Right ventricle myocardium inferior (tissue), 1 donor: ENCODE measurements around the gene ABHD12. TPM values are rescaled to one million over a fixed set of nuclear protein-coding genes. Genes with fewer than 3 reads are reported as not detected.
A peak's percentile ranks its signal among the peaks of the same experiment; 100 is the strongest.

Experiments
- ATAC-seq: fragments of 200-7000 bp; cut with Tn5 transposase; one replicate; pipeline ENCODE4 v1.9.1; 2020; ENCODE audit warnings: mild to moderate bottlenecking, moderate library complexity
- DNase-seq: peaks from one replicate; pipeline ENCODE4 v3.0.0; 2021; ENCODE audit errors: missing footprints
- intact Hi-C: fragments of 100-400 bp; cut with DNase I; formaldehyde crosslinking; loops from one replicate; pipeline ENCODE4 v1.11.0; 2022
- total RNA-seq: library from RNA; stranded (reverse); fragmentation: NEBNext Ultra II Directional; extraction: Animal tissue kit (Norgen Biotek cat#: 25700); gene quantifications from one replicate; pipeline ENCODE4 v1.2.1, GENCODE V29; 2021
- donor health status: DM: no; HTN: yes; CAD: no; lungs with severe emphysema.

The ABHD12 gene
- total RNA-seq, 1 donor from 2014 or later: 23.3 TPM

DNA sequence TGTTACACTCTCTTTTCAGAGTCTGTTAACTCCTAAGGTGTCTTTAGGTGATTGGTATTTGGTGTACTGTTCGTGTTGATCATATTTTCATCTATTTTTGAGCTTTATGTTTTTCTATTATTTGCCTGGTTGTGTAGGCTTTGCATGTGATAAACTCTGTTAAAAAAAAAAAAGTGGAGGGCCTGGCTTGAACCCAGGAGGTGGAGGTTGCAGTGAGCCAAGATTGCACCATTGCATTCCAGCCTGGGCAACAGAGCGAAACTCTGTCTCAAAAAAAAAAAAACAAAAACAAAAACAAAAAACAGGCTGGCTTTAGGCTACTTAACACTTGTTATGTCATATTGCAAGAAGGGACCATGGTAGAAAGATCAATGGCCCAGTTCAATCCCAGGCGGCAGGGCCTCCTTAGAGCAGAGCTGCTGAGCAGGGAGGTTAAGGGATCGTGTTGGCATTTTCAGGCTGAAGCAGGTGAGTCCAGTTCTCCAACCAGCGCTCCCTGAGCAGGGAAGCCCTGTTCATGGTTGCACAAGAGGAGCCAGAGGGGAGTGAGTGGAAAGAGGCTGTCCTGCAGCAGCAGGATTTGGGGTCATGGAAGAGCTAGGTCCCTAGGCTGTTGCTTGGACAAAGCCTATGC is 134.3 kb downstream of the ABHD12 start:
- intact Hi-C loops: loop anchor here (2.0 to 5.0 kb wide), 2 partner anchors 18 to 136 kb away; partner anchors contain the start of gene ABHD12
- ATAC-seq (no peak), DNase-seq (no peak)

DNA sequence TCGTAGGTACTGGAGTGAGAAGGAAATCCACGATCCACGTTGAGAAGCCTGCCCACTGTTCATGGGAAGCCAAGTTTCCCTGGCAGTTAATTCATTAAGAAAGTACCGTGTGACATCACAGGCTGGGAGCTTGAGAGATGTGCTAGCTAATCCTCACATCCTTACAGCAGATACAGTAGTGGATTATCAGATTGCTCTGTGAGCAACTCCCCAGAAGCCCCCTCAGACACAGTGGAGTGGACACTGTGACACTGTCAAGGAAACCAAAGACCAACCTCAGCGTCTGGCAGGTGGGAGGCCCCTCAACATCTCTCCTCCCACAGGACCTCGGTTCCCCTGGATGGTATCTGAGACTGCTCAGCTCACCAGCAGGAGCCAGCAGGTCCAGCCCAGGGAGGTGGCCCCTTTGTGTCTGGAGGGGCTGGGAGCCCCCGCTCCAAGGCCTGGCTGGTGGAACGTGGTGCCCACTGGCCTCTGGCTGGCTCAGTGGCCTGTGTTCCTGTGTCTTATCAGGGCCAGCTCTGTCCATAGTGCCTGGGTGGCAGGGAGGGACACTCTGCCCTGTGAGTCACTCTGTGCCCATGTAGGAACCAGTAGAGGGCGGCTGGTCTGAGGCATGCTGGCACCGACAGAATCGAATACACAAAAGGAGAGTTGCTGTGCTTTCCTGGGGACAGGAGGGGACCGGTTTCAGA is 135.5 kb downstream of the ABHD12 start:
- ATAC-seq (peak; percentile 91), DNase-seq (no peak)
- intact Hi-C loops: loop anchor here (5.0 kb wide), 2 partner anchors 37 to 137 kb away; partner anchors contain the start of gene ABHD12

DNA sequence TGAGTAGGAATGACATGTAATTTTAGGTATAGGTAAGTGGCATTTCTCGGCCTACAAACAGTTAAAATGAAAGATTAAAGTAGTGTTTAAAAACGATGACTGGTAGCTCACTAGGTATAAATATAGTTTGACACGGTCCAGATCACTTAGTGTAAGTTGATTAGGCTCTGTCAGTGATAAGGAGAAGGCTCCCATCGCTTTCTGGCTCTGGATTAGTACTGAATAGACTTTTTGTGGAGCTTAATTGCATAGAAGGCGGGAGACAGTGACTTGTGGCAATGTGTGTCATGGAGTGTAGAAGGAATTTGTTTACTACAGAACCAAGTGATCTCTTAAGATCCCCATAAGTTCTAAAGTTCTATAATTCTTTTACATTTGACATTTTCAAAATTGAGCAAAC is 136.1 kb downstream of the ABHD12 start:
- ATAC-seq (peak; percentile 40), DNase-seq (no peak)
- intact Hi-C loops: loop anchor here (5.0 kb wide), 1 partner anchor 38 kb away; no protein-coding TSS in a partner anchor

DNA sequence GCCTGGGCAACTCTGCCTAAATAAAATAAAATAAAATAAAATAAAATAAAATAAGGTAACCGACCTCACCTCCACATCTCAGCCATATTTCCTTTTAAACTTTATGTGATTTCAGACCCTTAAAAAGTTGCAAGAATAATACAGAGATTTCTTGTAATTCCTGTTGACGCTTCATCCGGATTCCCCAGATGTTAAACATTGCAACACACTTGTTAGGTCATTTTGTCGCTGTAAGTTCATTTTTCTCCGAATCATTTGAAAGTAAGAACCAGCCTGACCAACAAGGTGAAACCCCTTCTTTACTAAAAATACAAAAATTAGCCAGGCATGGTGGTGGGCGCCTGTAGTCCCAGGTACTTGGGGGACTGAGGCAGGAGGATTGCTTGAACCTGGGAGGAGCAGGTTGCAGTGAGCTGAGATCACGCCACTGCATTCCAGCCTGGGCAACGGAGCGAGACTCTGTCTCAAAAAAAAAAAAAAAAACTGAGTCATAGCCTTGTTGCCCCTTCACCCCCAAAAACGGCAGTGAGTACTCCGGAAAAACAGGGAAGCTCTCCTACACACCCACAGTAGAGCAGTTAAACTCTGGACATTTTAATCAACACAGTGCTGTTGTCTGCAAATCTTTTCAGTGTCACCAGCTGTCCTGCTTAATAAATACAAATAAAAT is 136.9 kb downstream of the ABHD12 start:
- ATAC-seq (no peak), DNase-seq (no peak)
- intact Hi-C loops: loop anchor here (5.0 kb wide), 1 partner anchor 39 kb away; no protein-coding TSS in a partner anchor

DNA sequence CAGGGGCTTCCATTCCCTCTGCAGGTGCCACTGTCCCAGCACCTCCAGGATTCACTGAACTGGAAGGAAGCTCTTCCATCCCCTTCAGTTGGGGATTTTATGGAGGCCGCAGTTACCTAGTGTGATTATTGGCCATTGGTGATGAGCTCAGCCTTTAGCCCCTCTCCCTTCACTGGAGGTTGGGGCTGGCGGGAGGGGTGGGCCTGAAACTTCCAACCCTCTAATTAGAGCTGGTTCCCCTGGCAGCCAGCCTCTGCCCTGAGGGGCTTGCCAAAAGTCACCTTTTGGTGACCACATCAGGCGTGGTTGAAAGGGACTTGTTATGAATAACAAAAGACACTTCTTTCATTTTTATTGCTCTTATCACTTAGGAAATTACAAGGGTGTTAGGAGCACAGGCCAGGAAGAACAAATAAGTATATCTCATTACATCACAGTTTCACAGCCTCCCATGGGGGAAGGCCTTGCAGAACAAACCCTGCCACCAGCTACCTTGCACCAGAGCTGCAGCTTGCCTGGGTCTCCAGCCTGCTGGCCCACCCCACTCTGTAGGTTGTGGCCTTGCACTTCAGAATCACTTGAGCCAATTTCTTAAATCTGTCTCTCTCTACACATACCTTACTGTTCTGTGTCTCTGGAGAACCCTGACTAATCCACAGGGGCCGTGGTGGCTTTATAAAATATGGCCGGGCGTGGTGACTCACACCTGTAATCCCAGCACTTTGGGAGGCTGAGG is 137.8 kb downstream of the ABHD12 start:
- DNase-seq (peak; percentile 35), ATAC-seq (no peak)
- intact Hi-C loops: loop anchor here (5.0 kb wide), 1 partner anchor 39 kb away; no protein-coding TSS in a partner anchor

DNA sequence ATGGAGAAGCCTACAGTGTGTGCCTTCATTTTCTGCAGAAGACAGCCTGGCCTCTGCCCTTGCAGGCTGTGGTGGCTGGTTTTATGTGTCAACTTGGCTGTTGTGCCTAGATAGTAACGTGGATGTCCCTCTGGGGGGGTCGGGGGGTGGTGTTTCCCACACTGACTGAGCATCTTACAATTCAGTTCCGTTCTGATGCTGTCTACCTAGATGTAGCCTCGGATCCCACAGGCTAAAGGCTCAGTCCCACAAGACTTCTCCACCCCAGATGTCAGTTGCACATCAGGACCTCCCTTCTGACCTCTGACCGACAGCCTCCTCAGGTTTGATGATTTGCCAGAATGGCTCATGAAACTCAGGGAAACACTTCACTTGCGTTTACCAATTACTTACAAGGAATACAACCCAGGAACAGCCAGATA is 138.4 kb downstream of the ABHD12 start:
- no peak for DNase-seq
- intact Hi-C loops: loop anchor here (5.0 kb wide), 1 partner anchor 40 kb away; no protein-coding TSS in a partner anchor
- no peak for ATAC-seq

DNA sequence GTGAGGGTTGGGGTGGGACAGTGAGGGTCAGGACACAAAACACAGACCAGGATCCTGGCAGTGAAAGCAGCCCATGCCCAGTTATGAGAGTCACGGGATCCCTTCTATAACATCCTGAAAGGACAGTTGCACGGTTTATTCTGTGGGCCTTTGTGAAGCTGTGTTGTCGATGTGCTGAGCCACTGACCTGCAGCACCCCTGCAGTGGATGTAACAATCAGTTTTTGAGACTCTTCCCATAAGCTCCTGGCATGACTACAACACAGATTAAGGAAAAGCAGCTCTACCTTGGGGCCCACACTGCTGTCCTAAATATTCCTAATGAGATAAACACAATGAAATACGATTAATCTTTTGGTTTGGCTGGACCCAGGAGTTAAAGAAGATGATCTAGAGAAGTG is 139.1 kb downstream of the ABHD12 start:
- DNase-seq: no peak
- no peak for ATAC-seq
- intact Hi-C loops: loop anchor here (5.0 kb wide), 1 partner anchor 41 kb away; no protein-coding TSS in a partner anchor

DNA sequence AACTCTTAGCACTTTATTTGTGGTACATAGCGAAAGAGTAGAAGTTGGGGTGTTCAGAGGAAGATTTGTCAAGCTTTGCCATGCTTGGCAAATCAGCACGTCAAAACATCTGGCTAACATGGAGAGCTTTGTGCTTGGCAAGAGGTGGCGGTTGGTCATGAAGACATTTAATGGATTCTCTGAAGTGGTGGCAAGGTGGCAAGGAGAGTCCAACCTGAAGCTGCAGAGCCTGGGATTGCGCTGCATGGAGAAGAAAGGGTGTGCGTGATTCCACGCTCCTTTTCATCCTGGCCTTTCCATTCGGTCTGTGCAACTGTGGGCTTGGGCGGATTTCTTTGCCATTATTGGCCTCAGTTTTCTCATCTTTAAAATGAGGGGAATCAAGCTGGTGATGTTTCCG is 139.6 kb downstream of the ABHD12 start:
- intact Hi-C loops: loop anchor here (5.0 kb wide), 1 partner anchor 41 kb away; no protein-coding TSS in a partner anchor
- DNase-seq (peak; percentile 32), ATAC-seq (no peak)

DNA sequence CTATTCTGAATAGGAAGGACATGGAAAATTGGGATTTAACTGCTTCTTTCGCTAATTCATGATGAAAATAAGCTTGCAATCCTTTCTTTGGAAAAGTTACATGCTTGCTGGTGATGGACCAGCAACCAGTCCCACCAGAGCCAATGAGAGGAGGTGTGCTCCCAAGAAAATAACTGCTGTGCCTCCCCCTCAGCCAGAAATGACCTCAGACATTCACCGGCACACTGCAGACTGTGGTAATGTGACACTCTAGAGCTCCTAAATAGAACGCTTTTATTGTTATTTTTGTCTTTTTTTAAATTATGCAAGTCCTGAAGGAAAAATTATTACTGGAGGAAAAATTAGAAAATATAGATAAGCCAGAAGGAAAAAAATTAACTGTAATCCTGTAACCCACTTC is 140.1 kb downstream of the ABHD12 start:
- DNase-seq (no peak), ATAC-seq (no peak)
- intact Hi-C loops: loop anchor here (5.0 kb wide), 1 partner anchor 42 kb away; no protein-coding TSS in a partner anchor

Other genes with a start within 250 kb of the ABHD12 start
- gene ENTPD6, start 195.1 kb downstream of the ABHD12 start, total RNA-seq: 132 TPM
- gene PYGB, start 142.8 kb downstream of the ABHD12 start, total RNA-seq: 174 TPM
- gene GINS1, start 16.8 kb upstream of the ABHD12 start, total RNA-seq: 0.73 TPM
- 7.8 TPM for gene NINL, start 194.7 kb upstream of the ABHD12 start, total RNA-seq
- gene NANP, start 233.2 kb upstream of the ABHD12 start, total RNA-seq: 3.8 TPM